BLaER1 treated with 17β-estradiol and CSF1 and Interleukin-3, amounts not matched to agents 10 nM and 100 nM (cell line): Measurements from ENCODE around the gene ZNF502.

ENCODE experiments used
- H3K27ac ChIP-seq, 11 experiments: shearing (Covaris generic); formaldehyde crosslinking; 2 replicates each; pipeline ENCODE4 v1.8.1; 2022
- H3K27me3 ChIP-seq, 11 experiments: shearing (Covaris generic); formaldehyde crosslinking; 2 replicates each; pipeline ENCODE4 v1.8.1; 2022
- H3K36me3 ChIP-seq, 11 experiments: shearing (Covaris generic); formaldehyde crosslinking; 2 replicates each; pipeline ENCODE4 v1.8.1; 2022
- H3K4me1 ChIP-seq, 10 experiments: shearing (Covaris generic); formaldehyde crosslinking; 2 replicates each; pipeline ENCODE4 v1.8.1; 2022
- H3K4me2 ChIP-seq, 11 experiments: shearing (Covaris generic); formaldehyde crosslinking; 2 replicates each; pipeline ENCODE4 v1.8.1; 2022
- H3K4me3 ChIP-seq, 10 experiments: shearing (Covaris generic); formaldehyde crosslinking; 2 replicates each; pipeline ENCODE4 v1.8.1; 2022
- H3K9ac ChIP-seq, 11 experiments: shearing (Covaris generic); formaldehyde crosslinking; 2 replicates each; pipeline ENCODE4 v1.8.1; 2022
- H3K9me3 ChIP-seq, 11 experiments: shearing (Covaris generic); formaldehyde crosslinking; replicated peaks in 1 of 11; 2 replicates each; pipeline ENCODE4 v1.8.1; 2022
- H4K20me1 ChIP-seq, 11 experiments: shearing (Covaris generic); formaldehyde crosslinking; 2 replicates each; pipeline ENCODE4 v1.8.1; 2022
- Cebpa-rat ChIP-seq, 11 experiments: shearing (Covaris generic); IDR thresholded peaks; 2 replicates each; pipeline ENCODE4 v1.8.1; 2022

Gene ZNF502

DNA sequence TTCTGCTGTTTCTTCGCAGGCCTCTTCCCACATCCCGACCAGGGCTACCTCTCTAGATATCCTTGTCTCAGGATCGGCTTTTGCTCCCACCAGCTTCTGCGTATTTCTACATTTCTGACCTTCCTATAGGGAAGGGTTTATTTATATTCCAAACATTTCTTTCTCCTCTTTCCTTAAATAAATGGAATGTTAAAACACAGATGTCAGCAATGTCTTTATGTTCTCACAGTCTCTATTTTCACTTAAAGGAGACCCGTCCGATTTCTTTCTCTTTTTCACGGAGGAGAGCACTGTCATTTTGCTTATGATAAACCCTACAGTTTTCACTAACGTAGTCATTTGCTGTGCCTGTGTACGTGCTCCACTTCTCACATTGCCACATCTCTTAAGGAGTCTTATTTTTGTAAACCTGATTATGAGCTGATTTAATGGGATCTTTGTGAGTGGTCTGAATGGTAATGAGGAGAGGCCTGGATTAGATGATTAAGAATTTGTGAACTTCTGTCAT is 49.8 kb downstream of the ZNF502 start:
- Histone ChIP-seq H3K27me3 (no peaks in the 10 kb centered on the region), H4K20me1 (no peaks in the 10 kb centered on the region), H3K9me3 (peaks cover 60 to 83% (median 79%) of the 10 kb centered on the region in 11 experiments), H3K4me1 (peaks cover 10 to 23% (median 18%) of the 10 kb centered on the region in 10 experiments), H3K4me3 (peak overlapping the region; percentile 79 to 95 (median 90)), H3K36me3 (peaks cover 40 to 77% (median 71%) of the 10 kb centered on the region in 11 experiments), H3K4me2 (peak overlapping the region; percentile 75 to 94 (median 82)), H3K9ac (peak overlapping the region; percentile 85 to 95 (median 92); a peak in 21 of 22 replicates), H3K27ac (peak overlapping the region in 10 of 11 experiments; percentile 25 to 94 (median 87); a peak in 19 of 22 replicates)
- no peak for TF ChIP-seq Cebpa-rat (IDR thresholded peaks at IDR 0.05)

DNA sequence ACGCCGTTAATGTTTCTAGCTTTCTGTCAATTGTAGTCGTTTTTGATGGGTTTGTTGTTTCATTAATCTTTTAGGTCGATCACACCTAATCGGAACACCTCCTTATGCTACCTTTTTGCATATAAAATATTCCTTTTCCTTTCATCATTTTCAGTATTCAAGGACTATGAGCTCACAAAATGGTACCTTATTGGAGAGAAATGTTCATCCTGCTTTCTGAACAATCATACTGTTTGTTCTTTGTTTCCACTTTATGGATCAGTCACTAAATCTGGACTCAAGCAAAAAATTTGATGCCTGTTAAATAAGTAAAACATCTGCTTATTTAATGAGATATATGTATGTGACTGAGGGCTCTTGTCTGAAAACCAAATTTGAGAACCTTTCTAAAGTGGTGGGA is 50.2 kb downstream of the ZNF502 start:
- Histone ChIP-seq H3K4me1 (peaks cover 10 to 23% (median 18%) of the 10 kb centered on the region in 10 experiments), H3K4me3 (peak overlapping the region in 9 of 10 experiments; percentile 79 to 95 (median 86); a peak in 17 of 20 replicates), H3K27me3 (no peaks in the 10 kb centered on the region), H3K36me3 (peaks cover 36 to 77% (median 71%) of the 10 kb centered on the region in 11 experiments), H3K27ac (peak overlapping the region in 9 of 11 experiments; percentile 83 to 94 (median 87); a peak in 17 of 22 replicates), H3K9ac (peak overlapping the region in 10 of 11 experiments; percentile 85 to 95 (median 92); a peak in 19 of 22 replicates), H3K9me3 (peaks cover 60 to 83% (median 79%) of the 10 kb centered on the region in 11 experiments), H3K4me2 (peak overlapping the region; percentile 75 to 94 (median 82)), H4K20me1 (no peaks in the 10 kb centered on the region)
- TF ChIP-seq Cebpa-rat (IDR thresholded peaks at IDR 0.05): no peak

DNA sequence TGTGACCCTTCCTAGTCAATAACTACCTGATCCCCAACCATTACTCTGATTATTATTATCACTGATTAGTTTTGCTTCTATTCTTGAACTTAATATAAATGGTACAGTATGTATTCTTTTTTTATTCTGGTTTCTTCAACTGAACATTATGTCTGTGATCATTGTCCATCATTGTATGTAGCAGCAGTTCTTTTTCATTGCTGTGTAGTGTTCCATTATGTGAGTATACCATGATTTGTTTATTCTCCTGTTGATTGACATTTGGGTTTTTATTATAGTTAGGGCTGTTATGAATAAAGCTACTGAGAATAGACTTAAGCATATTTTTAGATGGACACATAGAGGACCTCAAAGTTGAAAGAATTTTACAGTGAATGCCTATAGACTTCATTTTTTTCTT is 51.8 kb downstream of the ZNF502 start:
- Histone ChIP-seq H3K9me3 (peaks cover 60 to 83% (median 79%) of the 10 kb centered on the region in 11 experiments), H3K4me2 (no peak overlapping the region), H3K36me3 (peaks cover 29 to 77% (median 71%) of the 10 kb centered on the region in 11 experiments), H3K27me3 (no peaks in the 10 kb centered on the region), H4K20me1 (no peaks in the 10 kb centered on the region), H3K4me3 (no peak overlapping the region; a peak in 1 of 20 replicates), H3K27ac (no peak overlapping the region), H3K9ac (no peak overlapping the region), H3K4me1 (peaks cover 10 to 23% (median 18%) of the 10 kb centered on the region in 10 experiments)
- TF ChIP-seq Cebpa-rat (IDR thresholded peaks at IDR 0.05): no peak

DNA sequence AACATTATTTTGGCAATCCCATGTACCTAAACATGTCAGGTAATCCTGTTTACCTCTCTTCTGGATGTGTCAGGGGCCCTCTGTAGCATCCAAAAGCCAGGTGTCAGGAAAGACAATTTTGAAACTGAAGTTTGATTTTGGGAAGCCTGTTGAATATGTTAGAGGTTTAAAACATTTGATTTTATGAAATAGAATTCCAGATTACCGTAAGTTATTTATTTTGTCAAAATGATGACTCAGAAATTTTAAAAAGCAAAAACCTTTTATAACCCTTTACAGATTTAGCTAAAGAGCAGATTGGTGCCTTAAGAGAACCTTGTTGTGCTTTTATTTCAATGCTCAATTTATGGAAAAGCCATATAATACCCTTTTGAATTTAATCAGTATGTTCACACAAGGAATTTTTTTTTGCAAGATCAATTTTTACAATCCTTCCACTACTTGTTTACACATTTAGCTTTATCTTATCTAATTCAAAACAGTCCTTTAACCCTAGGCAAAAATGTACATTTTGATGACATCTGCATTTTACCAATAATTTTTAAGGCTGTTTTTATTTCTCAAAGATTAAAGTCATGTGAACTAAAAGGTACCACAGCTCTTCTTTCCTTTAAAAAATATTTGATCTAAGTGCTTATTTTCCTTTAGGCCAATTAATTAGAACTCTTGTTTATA is 59.1 kb downstream of the ZNF502 start:
- H3K4me1 ChIP-seq: no peaks in the 10 kb centered on the region
- no peaks in the 10 kb centered on the region for H3K27me3 ChIP-seq
- no peak overlapping the region for H3K27ac ChIP-seq
- no peak for TF ChIP-seq Cebpa-rat (IDR thresholded peaks at IDR 0.05)
- H3K9me3 ChIP-seq: peaks cover 70 to 78% (median 75%) of the 10 kb centered on the region in 11 experiments
- H4K20me1 ChIP-seq: no peaks in the 10 kb centered on the region
- H3K4me2 ChIP-seq: no peak overlapping the region
- peaks cover 43 to 100% (median 100%) of the 10 kb centered on the region in 11 experiments for H3K36me3 ChIP-seq
- no peak overlapping the region; a peak in 1 of 20 replicates for H3K4me3 ChIP-seq
- no peak overlapping the region for H3K9ac ChIP-seq

DNA sequence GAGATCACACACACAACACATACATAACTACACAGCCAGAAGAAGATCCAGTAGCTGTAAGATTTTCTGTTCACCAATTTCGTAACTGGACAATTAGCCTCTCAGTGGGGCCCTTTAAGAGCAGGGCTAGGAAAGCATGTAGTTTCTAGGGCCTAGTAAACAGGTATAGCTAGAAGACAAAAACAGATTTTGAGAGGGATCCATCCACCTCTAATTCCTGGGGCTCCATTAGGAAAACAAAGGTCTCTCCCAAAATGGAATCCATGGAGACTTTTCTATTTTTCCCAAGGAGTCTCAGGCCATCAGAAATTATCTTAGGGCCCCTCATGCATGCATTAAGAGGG is 59.6 kb downstream of the ZNF502 start:
- no peaks in the 10 kb centered on the region for H3K27me3 ChIP-seq
- no peaks in the 10 kb centered on the region for H4K20me1 ChIP-seq
- H3K4me1 ChIP-seq: no peaks in the 10 kb centered on the region
- no peak overlapping the region for H3K9ac ChIP-seq
- H3K9me3 ChIP-seq: peaks cover 65 to 73% (median 70%) of the 10 kb centered on the region in 11 experiments
- peak overlapping the region in 1 of 10 experiments; percentile 40; a peak in 2 of 20 replicates for H3K4me3 ChIP-seq
- H3K4me2 ChIP-seq: no peak overlapping the region
- no peak overlapping the region for H3K27ac ChIP-seq
- peaks cover 43 to 100% (median 100%) of the 10 kb centered on the region in 11 experiments for H3K36me3 ChIP-seq
- TF ChIP-seq Cebpa-rat (IDR thresholded peaks at IDR 0.05): no peak
